H9 (cell line): ENCODE results near the gene EDNRB. TPM values are rescaled to one million over a fixed set of nuclear protein-coding genes. Genes with fewer than 3 reads are reported as not detected.
A peak's percentile ranks its signal among the peaks of the same experiment; 100 is the strongest.

Experiments
- DNase-seq: peaks from one replicate; pipeline ENCODE4 v3.0.0-alpha.2; 2017
- H2AFZ ChIP-seq: one replicate; pipeline ENCODE4 v1.6.1; 2013; ENCODE audit warnings: mild to moderate bottlenecking, low read length, control low read depth, moderate library complexity
- H2AK5ac ChIP-seq: 2 replicates; pipeline ENCODE4 v1.6.1; 2013; ENCODE audit warnings: low read length, control low read depth, mixed read lengths; ENCODE audit not compliant: insufficient read length
- H2BK120ac ChIP-seq: one replicate; pipeline ENCODE4 v1.6.1; 2013; ENCODE audit warnings: low read depth, mild to moderate bottlenecking, low read length, control low read depth, inconsistent platforms; ENCODE audit not compliant: poor library complexity, severe bottlenecking
- H2BK12ac ChIP-seq: 2 replicates; pipeline ENCODE4 v1.6.1; 2013; ENCODE audit warnings: low read length, control low read depth, mixed read lengths, low read depth; ENCODE audit not compliant: insufficient read length
- H2BK15ac ChIP-seq: 2 replicates; pipeline ENCODE4 v1.6.1; 2013; ENCODE audit warnings: low read depth, low read length, control low read depth
- H2BK20ac ChIP-seq: one replicate; pipeline ENCODE4 v1.6.1; 2013; ENCODE audit warnings: low read depth, mild to moderate bottlenecking, low read length, control low read depth, inconsistent platforms; ENCODE audit not compliant: poor library complexity, severe bottlenecking
- H2BK5ac ChIP-seq: 2 replicates; pipeline ENCODE4 v1.6.1; 2013; ENCODE audit warnings: low read length, control low read depth, mixed read lengths; ENCODE audit not compliant: insufficient read length
- H3K14ac ChIP-seq: 2 replicates; pipeline ENCODE4 v1.6.1; 2013; ENCODE audit warnings: low read length, control low read depth; ENCODE audit not compliant: insufficient read depth
- H3K18ac ChIP-seq: 2 replicates; pipeline ENCODE4 v1.6.1; 2013; ENCODE audit warnings: low read depth, mild to moderate bottlenecking, mixed read lengths, low read length, control low read depth; ENCODE audit not compliant: insufficient read length
- H3K23ac ChIP-seq: 2 replicates; pipeline ENCODE4 v1.6.1; 2013; ENCODE audit warnings: low read length, control low read depth, mixed read lengths, low read depth; ENCODE audit not compliant: insufficient read length
- H3K23me2 ChIP-seq: 2 replicates; pipeline ENCODE4 v1.6.1; 2013; ENCODE audit warnings: low read depth, mild to moderate bottlenecking, mixed read lengths, low read length, control low read depth; ENCODE audit not compliant: insufficient read length, poor library complexity, severe bottlenecking
- H3K27ac ChIP-seq: 2 replicates; pipeline ENCODE4 v1.5.1; 2013; ENCODE audit warnings: low read length, control low read depth, mixed read lengths, low read depth; ENCODE audit not compliant: insufficient read length
- H3K27me3 ChIP-seq: 2 replicates; pipeline ENCODE4 v1.6.1; 2013; ENCODE audit warnings: low read length, control low read depth, inconsistent platforms; ENCODE audit not compliant: insufficient read depth
- H3K4ac ChIP-seq: 2 replicates; pipeline ENCODE4 v1.6.1; 2013; ENCODE audit warnings: low read depth, mild to moderate bottlenecking, control low read depth, inconsistent platforms, low read length, moderate library complexity
- H3K4me1 ChIP-seq: 2 replicates; pipeline ENCODE4 v1.6.1; 2013; ENCODE audit warnings: low read length, control low read depth, inconsistent platforms; ENCODE audit not compliant: insufficient read depth
- H3K4me2 ChIP-seq: 2 replicates; pipeline ENCODE4 v1.6.1; 2013; ENCODE audit warnings: low read length, control low read depth, mixed read lengths; ENCODE audit not compliant: insufficient read length, insufficient read depth
- H3K56ac ChIP-seq: 2 replicates; pipeline ENCODE4 v1.6.1; 2013; ENCODE audit warnings: low read depth, mild to moderate bottlenecking, mixed read lengths, low read length, control low read depth; ENCODE audit not compliant: insufficient read length
- H3K79me1 ChIP-seq: 2 replicates; pipeline ENCODE4 v1.6.1; 2013; ENCODE audit warnings: low read depth, mild to moderate bottlenecking, moderate library complexity, low read length, control low read depth, inconsistent platforms; ENCODE audit not compliant: insufficient read depth, poor library complexity, severe bottlenecking
- H3K79me2 ChIP-seq: 2 replicates; pipeline ENCODE4 v1.6.1; 2013; ENCODE audit warnings: low read length, control low read depth, inconsistent platforms; ENCODE audit not compliant: insufficient read depth
- H3K9ac ChIP-seq: 2 replicates; pipeline ENCODE4 v1.6.1; 2013; ENCODE audit warnings: low read length, control low read depth, mixed read lengths; ENCODE audit not compliant: insufficient read length; ENCODE audit errors: extremely low read depth
- H3K9me3 ChIP-seq: one replicate; pipeline ENCODE4 v1.6.1; 2013; ENCODE audit warnings: low read depth, low read length, inconsistent platforms; ENCODE audit not compliant: control insufficient read depth
- H3T11ph ChIP-seq: one replicate; pipeline ENCODE4 v1.6.1; 2013; ENCODE audit warnings: mild to moderate bottlenecking, low read length, control low read depth, inconsistent platforms
- H4K20me1 ChIP-seq: one replicate; pipeline ENCODE4 v1.6.1; 2013; ENCODE audit not compliant: control insufficient read depth, insufficient read length, insufficient read depth
- H4K5ac ChIP-seq: 2 replicates; pipeline ENCODE4 v1.6.1; 2013; ENCODE audit warnings: low read depth, mild to moderate bottlenecking, mixed read lengths, low read length, control low read depth; ENCODE audit not compliant: insufficient read length
- H4K8ac ChIP-seq: replicated peaks from 2 replicates; pipeline ENCODE4 v1.6.1; 2013; ENCODE audit warnings: low read length, control low read depth, mixed read lengths, low read depth; ENCODE audit not compliant: insufficient read length
- H4K91ac ChIP-seq: 2 replicates; pipeline ENCODE4 v1.6.1; 2013; ENCODE audit warnings: low read depth, mild to moderate bottlenecking, moderate library complexity, mixed read lengths, low read length, control low read depth; ENCODE audit not compliant: insufficient read length
- H3K27ac Mint-ChIP-seq, 3 experiments: 2 replicates in 2 of 3; 3 replicates in 1 of 3; pipeline ENCODE4 v1.8.0; 2020 to 2021; ENCODE audit warnings: mixed read lengths in 3 of 3, mild to moderate bottlenecking in 1 of 3, moderate library complexity in 1 of 3
- H3K27me3 Mint-ChIP-seq: 2 replicates; pipeline ENCODE4 v1.8.0; 2021; ENCODE audit warnings: low read depth, mild to moderate bottlenecking, moderate library complexity, mixed read lengths
- H3K36me3 Mint-ChIP-seq, 3 experiments: 2 replicates in 2 of 3; 3 replicates in 1 of 3; pipeline ENCODE4 v1.8.0; 2020 to 2021; ENCODE audit warnings: low read depth in 3 of 3, mixed read lengths in 3 of 3; ENCODE audit not compliant: insufficient read depth in 1 of 3
- H3K4me1 Mint-ChIP-seq, 2 experiments: 2 replicates each; pipeline ENCODE4 v1.8.0; 2020; ENCODE audit warnings: mixed read lengths in 2 of 2
- H3K4me3 Mint-ChIP-seq, 2 experiments: 2 replicates in 1 of 2; 3 replicates in 1 of 2; pipeline ENCODE4 v1.8.0; 2020 to 2021; ENCODE audit warnings: mild to moderate bottlenecking in 2 of 2, mixed read lengths in 2 of 2, moderate library complexity in 1 of 2
- H3K9me3 Mint-ChIP-seq, 2 experiments: 2 replicates in 1 of 2; 3 replicates in 1 of 2; pipeline ENCODE4 v1.8.0; 2020; ENCODE audit warnings: mild to moderate bottlenecking in 2 of 2, mixed read lengths in 2 of 2, moderate library complexity in 1 of 2
- CTCF ChIP-seq: fragments of 200-600 bp; sonication (generic); conservative IDR thresholded peaks from 3 replicates; pipeline ENCODE4 v1.8.0; 2021; ENCODE audit warnings: antibody characterized with exemption, mild to moderate bottlenecking
- WGBS: extraction: QIAGEN DNeasy Blood & Tissue Kit; methylation state at CpG from one replicate; pipeline ENCODE4 v1.1.7; 2013; ENCODE audit warnings: missing lambda C conversion rate, low lambda C conversion rate, mixed read lengths; ENCODE audit not compliant: insufficient read length; ENCODE audit errors: extremely low coverage; 5-methylcytosine and 5-hydroxymethylcytosine counted together
- total RNA-seq: library from RNA; stranded (reverse); gene quantifications from 2 replicates; pipeline ENCODE4 v1.2.1, GENCODE V29; 2021

EDNRB gene
- total RNA-seq, 1 experiment from 2014 or later, result 6.6 TPM

- Histone ChIP-seq H3K23me2 (peaks cover 22% of the 10 kb centered on the region), H3K79me2 (peaks cover 17% of the 10 kb centered on the region; the same call in 1 of the 2 replicates), H2AK5ac (no peak overlapping the region), H2BK120ac (no peak overlapping the region), H4K8ac (no peak overlapping the region), H2BK15ac (no peak overlapping the region), H3K4me1 (peaks cover 3% of the 10 kb centered on the region), H2BK20ac (no peak overlapping the region), H4K91ac (no peak overlapping the region), H3K4ac (no peak overlapping the region), H4K5ac (no peak overlapping the region), H2BK12ac (no peak overlapping the region), H3K9ac (no peak overlapping the region), H3K18ac (no peak overlapping the region), H3K9me3 (no peaks in the 10 kb centered on the region), H3K23ac (no peak overlapping the region), H3K27me3 (no peaks in the 10 kb centered on the region), H3K27ac (no peak overlapping the region), H3T11ph (no peak overlapping the region), H3K4me2 (peak overlapping the region; percentile 73), H2AFZ (no peak overlapping the region), H3K79me1 (peaks cover 3% of the 10 kb centered on the region), H4K20me1 (no peaks in the 10 kb centered on the region), H2BK5ac (no peak overlapping the region), H3K14ac (no peak overlapping the region), H3K56ac (no peak overlapping the region)
- no CpG with 5 or more reads among the region's 4 CpGs for WGBS
- TF ChIP-seq CTCF, result no peak
- peaks cover 6 to 9% of the 10 kb centered on the region in 2 experiments for H3K9me3 Mint-ChIP-seq
- H3K4me3 Mint-ChIP-seq, result no peak overlapping the region
- no peak overlapping the region for H3K27ac Mint-ChIP-seq
- DNase-seq, result no peak
- H3K27me3 Mint-ChIP-seq, result peaks cover 20% of the 10 kb centered on the region
- peaks cover 6 to 13% of the 10 kb centered on the region in 2 experiments; a peak in 1 of 4 replicates for H3K4me1 Mint-ChIP-seq
- H3K36me3 Mint-ChIP-seq, result peaks cover 0 to 11% (median 2%) of the 10 kb centered on the region in 3 experiments; a peak in 3 of 7 replicates
Measured at GRCh38 chr13:77916488-77916887, 2.1 kb downstream of the EDNRB start.
